HepG2 (cell line): Measurements from ENCODE around the gene PRRT1. TPM values are rescaled to one million over a fixed set of nuclear protein-coding genes. Genes with fewer than 3 reads are reported as not detected.

Experiments used
- FOSL2 ChIP-seq: sonication (generic); formaldehyde crosslinking; IDR thresholded peaks from 2 replicates; pipeline ENCODE4 v1.4.0; 2020; ENCODE audit warnings: missing genetic modification reagents
- polyA plus RNA-seq, 8 experiments: library from polyadenylated mRNA; depleted of rRNA in 3 of 8; stranded (reverse) in 7 of 8; unstranded in 1 of 8; fragments of >200 nt; fragmentation: Illumina TruSeq in 4 of 8; extraction: Trizol in 4 of 8; gene quantifications; 2 replicates each; pipeline versions ENCODE4 v1.2.1 to v1.2.3, GENCODE V29; 2011 to 2016; ENCODE audit warnings: low read depth in 4 of 8, missing spikeins in 1 of 8, mixed read lengths in 1 of 8; ENCODE audit not compliant: insufficient read depth in 1 of 8
- total RNA-seq, 5 experiments: library from RNA; depleted of rRNA; stranded (reverse); fragments of >200 nt; fragmentation: Illumina TruSeq; extraction: Trizol; gene quantifications; 2 replicates each; pipeline ENCODE4 v1.2.3, GENCODE V29; 2016; ENCODE audit warnings: low read depth in 1 of 5
- TF ChIP-seq, protein P1 (sequence below): sonication (generic); formaldehyde crosslinking; IDR thresholded peaks from 2 replicates; pipeline ENCODE4 v1.5.0; 2020; ENCODE audit warnings: missing genetic modification reagents, mild to moderate bottlenecking, borderline replicate concordance
- TF ChIP-seq, protein P2 (sequence below): sonication (generic); formaldehyde crosslinking; IDR thresholded peaks from 2 replicates; pipeline ENCODE4 v1.5.1; 2020; ENCODE audit warnings: missing genetic modification reagents, mild to moderate bottlenecking, borderline replicate concordance
- TF ChIP-seq, protein P3 (sequence below): sonication (generic); formaldehyde crosslinking; IDR thresholded peaks from 2 replicates; pipeline ENCODE4 v1.5.1; 2020; ENCODE audit warnings: mild to moderate bottlenecking, missing genetic modification reagents, borderline replicate concordance
- TF ChIP-seq, protein P4 (sequence below): IDR thresholded peaks from 2 replicates; pipeline ENCODE4 v1.6.1; 2018; ENCODE audit warnings: missing genetic modification reagents
- TF ChIP-seq, protein P5 (sequence below): sonication (generic); formaldehyde crosslinking; IDR thresholded peaks from 2 replicates; pipeline ENCODE4 v1.9.0; 2021; ENCODE audit warnings: missing genetic modification reagents, borderline replicate concordance

The PRRT1 gene
- total and polyA plus RNA-seq, 2 of the 13 experiments (the other 11 are each of a cell fraction or from before 2014, with no cell fraction given): 0.64 to 1.4 TPM

DNA sequence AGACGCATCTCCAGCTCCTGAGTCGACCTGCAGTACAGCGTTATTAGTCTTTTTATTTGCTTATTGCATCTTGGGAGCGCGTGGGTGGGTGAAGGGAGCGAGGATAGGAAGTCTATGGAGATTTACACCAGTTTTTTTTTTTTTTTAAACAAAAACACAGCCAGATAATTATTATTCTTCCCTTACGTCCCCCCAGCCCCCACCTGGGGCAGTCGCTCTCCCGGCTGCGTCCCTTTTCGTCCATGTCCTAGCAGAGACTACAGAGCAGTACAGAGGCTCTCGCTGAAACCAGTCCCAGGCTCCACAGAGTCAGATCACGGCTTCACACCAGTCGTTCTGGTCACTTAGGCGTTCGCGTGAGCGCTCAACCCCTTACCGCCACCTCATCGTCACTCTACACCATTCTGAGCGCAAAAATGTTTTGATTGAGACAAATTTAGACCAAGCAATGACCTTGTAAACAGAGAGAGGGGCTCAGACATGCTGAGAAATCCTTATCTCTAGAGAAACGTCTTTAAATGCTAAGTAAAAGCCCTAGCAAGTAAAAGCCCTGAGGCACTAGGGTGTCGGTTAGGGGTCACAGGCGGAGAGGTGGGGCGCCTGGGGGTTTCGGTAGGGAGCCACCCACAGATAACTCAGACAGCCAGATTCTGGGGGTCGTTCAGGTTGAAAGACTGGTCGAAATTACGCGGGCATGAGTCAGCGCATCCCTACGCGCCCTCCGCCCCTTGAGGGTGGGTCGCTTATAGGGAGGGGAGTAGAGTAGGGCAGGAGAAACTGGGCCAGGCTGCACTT lies 1.2 kb upstream of the PRRT1 start (continued):
- TF ChIP-seq, protein P1, sequence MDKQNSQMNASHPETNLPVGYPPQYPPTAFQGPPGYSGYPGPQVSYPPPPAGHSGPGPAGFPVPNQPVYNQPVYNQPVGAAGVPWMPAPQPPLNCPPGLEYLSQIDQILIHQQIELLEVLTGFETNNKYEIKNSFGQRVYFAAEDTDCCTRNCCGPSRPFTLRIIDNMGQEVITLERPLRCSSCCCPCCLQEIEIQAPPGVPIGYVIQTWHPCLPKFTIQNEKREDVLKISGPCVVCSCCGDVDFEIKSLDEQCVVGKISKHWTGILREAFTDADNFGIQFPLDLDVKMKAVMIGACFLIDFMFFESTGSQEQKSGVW (CRISPR knock-in tag): no peak
- TF ChIP-seq FOSL2 (CRISPR knock-in tag): peak; percentile 71
- TF ChIP-seq, protein P2, sequence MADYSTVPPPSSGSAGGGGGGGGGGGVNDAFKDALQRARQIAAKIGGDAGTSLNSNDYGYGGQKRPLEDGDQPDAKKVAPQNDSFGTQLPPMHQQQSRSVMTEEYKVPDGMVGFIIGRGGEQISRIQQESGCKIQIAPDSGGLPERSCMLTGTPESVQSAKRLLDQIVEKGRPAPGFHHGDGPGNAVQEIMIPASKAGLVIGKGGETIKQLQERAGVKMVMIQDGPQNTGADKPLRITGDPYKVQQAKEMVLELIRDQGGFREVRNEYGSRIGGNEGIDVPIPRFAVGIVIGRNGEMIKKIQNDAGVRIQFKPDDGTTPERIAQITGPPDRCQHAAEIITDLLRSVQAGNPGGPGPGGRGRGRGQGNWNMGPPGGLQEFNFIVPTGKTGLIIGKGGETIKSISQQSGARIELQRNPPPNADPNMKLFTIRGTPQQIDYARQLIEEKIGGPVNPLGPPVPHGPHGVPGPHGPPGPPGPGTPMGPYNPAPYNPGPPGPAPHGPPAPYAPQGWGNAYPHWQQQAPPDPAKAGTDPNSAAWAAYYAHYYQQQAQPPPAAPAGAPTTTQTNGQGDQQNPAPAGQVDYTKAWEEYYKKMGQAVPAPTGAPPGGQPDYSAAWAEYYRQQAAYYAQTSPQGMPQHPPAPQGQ (CRISPR knock-in tag): no peak
- TF ChIP-seq, protein P3, sequence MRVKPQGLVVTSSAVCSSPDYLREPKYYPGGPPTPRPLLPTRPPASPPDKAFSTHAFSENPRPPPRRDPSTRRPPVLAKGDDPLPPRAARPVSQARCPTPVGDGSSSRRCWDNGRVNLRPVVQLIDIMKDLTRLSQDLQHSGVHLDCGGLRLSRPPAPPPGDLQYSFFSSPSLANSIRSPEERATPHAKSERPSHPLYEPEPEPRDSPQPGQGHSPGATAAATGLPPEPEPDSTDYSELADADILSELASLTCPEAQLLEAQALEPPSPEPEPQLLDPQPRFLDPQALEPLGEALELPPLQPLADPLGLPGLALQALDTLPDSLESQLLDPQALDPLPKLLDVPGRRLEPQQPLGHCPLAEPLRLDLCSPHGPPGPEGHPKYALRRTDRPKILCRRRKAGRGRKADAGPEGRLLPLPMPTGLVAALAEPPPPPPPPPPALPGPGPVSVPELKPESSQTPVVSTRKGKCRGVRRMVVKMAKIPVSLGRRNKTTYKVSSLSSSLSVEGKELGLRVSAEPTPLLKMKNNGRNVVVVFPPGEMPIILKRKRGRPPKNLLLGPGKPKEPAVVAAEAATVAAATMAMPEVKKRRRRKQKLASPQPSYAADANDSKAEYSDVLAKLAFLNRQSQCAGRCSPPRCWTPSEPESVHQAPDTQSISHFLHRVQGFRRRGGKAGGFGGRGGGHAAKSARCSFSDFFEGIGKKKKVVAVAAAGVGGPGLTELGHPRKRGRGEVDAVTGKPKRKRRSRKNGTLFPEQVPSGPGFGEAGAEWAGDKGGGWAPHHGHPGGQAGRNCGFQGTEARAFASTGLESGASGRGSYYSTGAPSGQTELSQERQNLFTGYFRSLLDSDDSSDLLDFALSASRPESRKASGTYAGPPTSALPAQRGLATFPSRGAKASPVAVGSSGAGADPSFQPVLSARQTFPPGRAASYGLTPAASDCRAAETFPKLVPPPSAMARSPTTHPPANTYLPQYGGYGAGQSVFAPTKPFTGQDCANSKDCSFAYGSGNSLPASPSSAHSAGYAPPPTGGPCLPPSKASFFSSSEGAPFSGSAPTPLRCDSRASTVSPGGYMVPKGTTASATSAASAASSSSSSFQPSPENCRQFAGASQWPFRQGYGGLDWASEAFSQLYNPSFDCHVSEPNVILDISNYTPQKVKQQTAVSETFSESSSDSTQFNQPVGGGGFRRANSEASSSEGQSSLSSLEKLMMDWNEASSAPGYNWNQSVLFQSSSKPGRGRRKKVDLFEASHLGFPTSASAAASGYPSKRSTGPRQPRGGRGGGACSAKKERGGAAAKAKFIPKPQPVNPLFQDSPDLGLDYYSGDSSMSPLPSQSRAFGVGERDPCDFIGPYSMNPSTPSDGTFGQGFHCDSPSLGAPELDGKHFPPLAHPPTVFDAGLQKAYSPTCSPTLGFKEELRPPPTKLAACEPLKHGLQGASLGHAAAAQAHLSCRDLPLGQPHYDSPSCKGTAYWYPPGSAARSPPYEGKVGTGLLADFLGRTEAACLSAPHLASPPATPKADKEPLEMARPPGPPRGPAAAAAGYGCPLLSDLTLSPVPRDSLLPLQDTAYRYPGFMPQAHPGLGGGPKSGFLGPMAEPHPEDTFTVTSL (CRISPR knock-in tag): no peak
- TF ChIP-seq, protein P4, sequence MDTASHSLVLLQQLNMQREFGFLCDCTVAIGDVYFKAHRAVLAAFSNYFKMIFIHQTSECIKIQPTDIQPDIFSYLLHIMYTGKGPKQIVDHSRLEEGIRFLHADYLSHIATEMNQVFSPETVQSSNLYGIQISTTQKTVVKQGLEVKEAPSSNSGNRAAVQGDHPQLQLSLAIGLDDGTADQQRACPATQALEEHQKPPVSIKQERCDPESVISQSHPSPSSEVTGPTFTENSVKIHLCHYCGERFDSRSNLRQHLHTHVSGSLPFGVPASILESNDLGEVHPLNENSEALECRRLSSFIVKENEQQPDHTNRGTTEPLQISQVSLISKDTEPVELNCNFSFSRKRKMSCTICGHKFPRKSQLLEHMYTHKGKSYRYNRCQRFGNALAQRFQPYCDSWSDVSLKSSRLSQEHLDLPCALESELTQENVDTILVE (CRISPR knock-in tag): no peak
- TF ChIP-seq, protein P5, sequence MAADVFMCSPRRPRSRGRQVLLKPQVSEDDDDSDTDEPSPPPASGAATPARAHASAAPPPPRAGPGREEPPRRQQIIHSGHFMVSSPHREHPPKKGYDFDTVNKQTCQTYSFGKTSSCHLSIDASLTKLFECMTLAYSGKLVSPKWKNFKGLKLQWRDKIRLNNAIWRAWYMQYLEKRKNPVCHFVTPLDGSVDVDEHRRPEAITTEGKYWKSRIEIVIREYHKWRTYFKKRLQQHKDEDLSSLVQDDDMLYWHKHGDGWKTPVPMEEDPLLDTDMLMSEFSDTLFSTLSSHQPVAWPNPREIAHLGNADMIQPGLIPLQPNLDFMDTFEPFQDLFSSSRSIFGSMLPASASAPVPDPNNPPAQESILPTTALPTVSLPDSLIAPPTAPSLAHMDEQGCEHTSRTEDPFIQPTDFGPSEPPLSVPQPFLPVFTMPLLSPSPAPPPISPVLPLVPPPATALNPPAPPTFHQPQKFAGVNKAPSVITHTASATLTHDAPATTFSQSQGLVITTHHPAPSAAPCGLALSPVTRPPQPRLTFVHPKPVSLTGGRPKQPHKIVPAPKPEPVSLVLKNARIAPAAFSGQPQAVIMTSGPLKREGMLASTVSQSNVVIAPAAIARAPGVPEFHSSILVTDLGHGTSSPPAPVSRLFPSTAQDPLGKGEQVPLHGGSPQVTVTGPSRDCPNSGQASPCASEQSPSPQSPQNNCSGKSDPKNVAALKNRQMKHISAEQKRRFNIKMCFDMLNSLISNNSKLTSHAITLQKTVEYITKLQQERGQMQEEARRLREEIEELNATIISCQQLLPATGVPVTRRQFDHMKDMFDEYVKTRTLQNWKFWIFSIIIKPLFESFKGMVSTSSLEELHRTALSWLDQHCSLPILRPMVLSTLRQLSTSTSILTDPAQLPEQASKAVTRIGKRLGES: no peak
